Left renal pelvis (tissue), 4 donors: Measurements from ENCODE around the gene VAV2. TPM values are rescaled to one million over a fixed set of nuclear protein-coding genes. Genes with fewer than 3 reads are reported as not detected.

Experiments used
- DNase-seq, 4 donors: peaks; one replicate each; pipeline ENCODE4 v3.0.0-alpha.2; 2013; ENCODE audit warnings: low read depth in 4 of 4, low spot score in 3 of 4
- polyA plus RNA-seq, 4 donors: library from polyadenylated mRNA; unstranded; fragments of 120-200 nt; gene quantifications; one replicate each; pipeline ENCODE4 v1.2.1, GENCODE V29; 2013; ENCODE audit not compliant: insufficient read length in 4 of 4

Gene VAV2
- polyA plus RNA-seq, 4 donors: 14.7 to 47.1 (median 34.7) TPM

GRCh38 chr9:133727277-133727875 lies 264.7 kb downstream of the VAV2 start:
- no peak for DNase-seq

- no peak for DNase-seq
These were observed 265.5 kb downstream of the VAV2 start for GRCh38 chr9:133726401-133727276.

GRCh38 chr9:133725886-133726285 lies 266.2 kb downstream of the VAV2 start:
- no peak for DNase-seq

- DNase-seq: no peak
These were observed 273.4 kb downstream of the VAV2 start for GRCh38 chr9:133718563-133719315.

- no peak for DNase-seq
These were observed 274.8 kb downstream of the VAV2 start for GRCh38 chr9:133717113-133718031.

- DNase-seq: no peak
These were observed 275.5 kb downstream of the VAV2 start for GRCh38 chr9:133716564-133717112.

- no peak for DNase-seq
These were observed 276.1 kb downstream of the VAV2 start for GRCh38 chr9:133715866-133716563.

- DNase-seq: no peak
These were observed 276.7 kb downstream of the VAV2 start for GRCh38 chr9:133715295-133715865.

- DNase-seq: no peak
These were observed 277.4 kb downstream of the VAV2 start for GRCh38 chr9:133714606-133715294.

GRCh38 chr9:133713960-133714495 lies 278.1 kb downstream of the VAV2 start:
- no peak for DNase-seq

GRCh38 chr9:133713150-133713959 lies 278.8 kb downstream of the VAV2 start:
- DNase-seq: no peak

GRCh38 chr9:133712221-133713100 lies 279.7 kb downstream of the VAV2 start:
- DNase-seq: no peak
